IgD-negative memory B cell (primary cell): ENCODE measurements around the gene TMEM163. TPM values are rescaled to one million over a fixed set of nuclear protein-coding genes. Genes with fewer than 3 reads are reported as not detected.
"Not testable (repeated sequence)": the region's sequence is repeated elsewhere in the genome, so short reads cannot be mapped to it uniquely, and the experiment has no call there.

Experiments
- H3K27ac Mint-ChIP-seq, 3 donors: one replicate each; pipeline ENCODE4 v1.8.0; 2020 to 2022; ENCODE audit warnings: mild to moderate bottlenecking in 3 of 3, mixed read lengths in 3 of 3, moderate library complexity in 1 of 3
- H3K27me3 Mint-ChIP-seq: one replicate; pipeline ENCODE4 v1.8.0; 2021; ENCODE audit warnings: mixed read lengths
- H3K36me3 Mint-ChIP-seq: one replicate; pipeline ENCODE4 v1.8.0; 2020; ENCODE audit warnings: mild to moderate bottlenecking, mixed read lengths
- H3K4me1 Mint-ChIP-seq, 3 donors: one replicate each; pipeline ENCODE4 v1.8.0; 2020 to 2022; ENCODE audit warnings: mixed read lengths in 3 of 3, mild to moderate bottlenecking in 1 of 3
- H3K4me3 Mint-ChIP-seq, 4 donors: one replicate each; pipeline ENCODE4 v1.8.0; 2020 to 2022; ENCODE audit warnings: mild to moderate bottlenecking in 4 of 4, mixed read lengths in 4 of 4, moderate library complexity in 3 of 4
- H3K9me3 Mint-ChIP-seq, 3 donors: one replicate each; pipeline ENCODE4 v1.8.0; 2020 to 2021; ENCODE audit warnings: mixed read lengths in 3 of 3, mild to moderate bottlenecking in 1 of 3
- polyA plus RNA-seq: library from polyadenylated mRNA; unstranded; fragments of 300-500 nt; fragmentation: Illumina TruSeq; gene quantifications from one replicate; pipeline ENCODE4 v1.2.3, GENCODE V29; 2021

Gene TMEM163
- polyA plus RNA-seq, 1 donor from 2014 or later, result 1.2 TPM

- H3K4me3 Mint-ChIP-seq, result no peak overlapping the region
- peaks cover 2% of the 10 kb centered on the region for H3K27me3 Mint-ChIP-seq
- H3K27ac Mint-ChIP-seq, result no peak overlapping the region
- H3K36me3 Mint-ChIP-seq, result peaks cover 6% of the 10 kb centered on the region
- H3K9me3 Mint-ChIP-seq, result peaks cover 0 to 1% (median 0%) of the 10 kb centered on the region in 3 donors
- H3K4me1 Mint-ChIP-seq, result peaks cover 4 to 18% (median 12%) of the 10 kb centered on the region in 3 donors
These were observed 75.9 kb downstream of the TMEM163 start for GRCh38 chr2:134642938-134643337.

DNA sequence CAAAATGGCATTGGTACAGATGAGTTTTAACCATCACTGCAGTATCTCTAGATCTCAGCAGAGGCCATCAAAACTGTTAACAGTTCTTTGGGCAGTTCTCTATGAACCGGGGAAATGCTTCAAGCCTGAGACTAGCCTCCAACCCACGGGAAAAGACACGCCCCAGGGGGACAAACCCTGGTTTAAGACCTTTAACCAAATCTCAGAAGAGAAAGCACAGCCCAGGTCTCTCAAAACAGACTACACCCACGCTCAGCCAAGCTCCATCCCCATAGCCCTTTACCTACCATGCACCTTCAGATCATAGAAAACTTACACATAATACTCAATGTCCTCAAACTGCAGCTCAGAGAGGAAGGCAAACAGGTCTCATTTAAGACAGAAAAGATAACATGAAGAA, 78.3 kb downstream of the TMEM163 start:
- no peak overlapping the region for H3K4me3 Mint-ChIP-seq
- H3K4me1 Mint-ChIP-seq, result peaks cover 4 to 18% (median 12%) of the 10 kb centered on the region in 3 donors
- H3K27ac Mint-ChIP-seq, result peak overlapping the region in 1 of 3 donors; percentile 30
- peaks cover 2% of the 10 kb centered on the region for H3K27me3 Mint-ChIP-seq
- H3K36me3 Mint-ChIP-seq, result peaks cover 6% of the 10 kb centered on the region
- peaks cover 0 to 2% (median 0%) of the 10 kb centered on the region in 3 donors for H3K9me3 Mint-ChIP-seq

DNA sequence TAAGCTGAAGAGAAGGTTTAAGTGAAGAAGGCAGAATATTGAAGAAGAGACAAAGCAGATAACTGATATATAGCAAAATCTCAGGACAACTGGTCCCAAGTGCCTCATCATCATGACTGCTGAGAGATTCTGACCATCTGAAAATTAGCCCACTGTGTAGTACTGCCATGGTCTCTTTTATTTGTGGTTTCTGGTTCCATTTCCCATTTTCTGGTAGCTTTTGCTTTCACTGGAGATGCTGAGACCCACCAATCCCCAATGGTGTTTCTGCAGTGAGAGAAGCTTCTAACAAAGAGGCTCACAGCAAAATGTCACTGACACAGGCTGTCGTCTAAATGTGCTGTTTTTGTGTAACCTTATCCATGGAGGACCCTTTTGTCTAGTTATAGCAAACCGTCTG, 79.5 kb downstream of the TMEM163 start:
- Mint-ChIP-seq H3K27me3 (peaks cover 2% of the 10 kb centered on the region), H3K4me1 (peaks cover 4 to 21% (median 12%) of the 10 kb centered on the region in 3 donors), H3K27ac (no peak overlapping the region), H3K4me3 (peak overlapping the region in 1 of 4 donors; percentile 69), H3K36me3 (peaks cover 6% of the 10 kb centered on the region), H3K9me3 (peaks cover 0 to 3% (median 0%) of the 10 kb centered on the region in 3 donors)

- peaks cover 2% of the 10 kb centered on the region for H3K27me3 Mint-ChIP-seq
- peaks cover 0 to 3% (median 0%) of the 10 kb centered on the region in 3 donors for H3K9me3 Mint-ChIP-seq
- H3K27ac Mint-ChIP-seq, result no peak overlapping the region
- peaks cover 4 to 22% (median 11%) of the 10 kb centered on the region in 3 donors for H3K4me1 Mint-ChIP-seq
- no peak overlapping the region for H3K4me3 Mint-ChIP-seq
- peaks cover 3% of the 10 kb centered on the region for H3K36me3 Mint-ChIP-seq
These were observed 82.1 kb downstream of the TMEM163 start for GRCh38 chr2:134636714-134637113.

GRCh38 chr2:134634054-134634753, 84.6 kb downstream of the TMEM163 start:
- no peaks in the 10 kb centered on the region for H3K27me3 Mint-ChIP-seq
- H3K36me3 Mint-ChIP-seq, result peaks cover 3% of the 10 kb centered on the region
- peaks cover 0 to 2% (median 0%) of the 10 kb centered on the region in 3 donors for H3K9me3 Mint-ChIP-seq
- H3K27ac Mint-ChIP-seq, result no peak overlapping the region
- H3K4me1 Mint-ChIP-seq, result peaks cover 0 to 12% (median under 1%) of the 10 kb centered on the region in 3 donors
- H3K4me3 Mint-ChIP-seq, result no peak overlapping the region

- peaks cover 0 to 3% (median 3%) of the 10 kb centered on the region in 3 donors for H3K9me3 Mint-ChIP-seq
- H3K4me3 Mint-ChIP-seq, result no peak overlapping the region
- no peaks in the 10 kb centered on the region for H3K36me3 Mint-ChIP-seq
- H3K27ac Mint-ChIP-seq, result peak overlapping the region in 1 of 3 donors; percentile 54
- H3K27me3 Mint-ChIP-seq, result no peaks in the 10 kb centered on the region
- H3K4me1 Mint-ChIP-seq, result peaks cover 0 to 5% (median 0%) of the 10 kb centered on the region in 3 donors
These were observed 88.2 kb downstream of the TMEM163 start for GRCh38 chr2:134630504-134631159.

DNA sequence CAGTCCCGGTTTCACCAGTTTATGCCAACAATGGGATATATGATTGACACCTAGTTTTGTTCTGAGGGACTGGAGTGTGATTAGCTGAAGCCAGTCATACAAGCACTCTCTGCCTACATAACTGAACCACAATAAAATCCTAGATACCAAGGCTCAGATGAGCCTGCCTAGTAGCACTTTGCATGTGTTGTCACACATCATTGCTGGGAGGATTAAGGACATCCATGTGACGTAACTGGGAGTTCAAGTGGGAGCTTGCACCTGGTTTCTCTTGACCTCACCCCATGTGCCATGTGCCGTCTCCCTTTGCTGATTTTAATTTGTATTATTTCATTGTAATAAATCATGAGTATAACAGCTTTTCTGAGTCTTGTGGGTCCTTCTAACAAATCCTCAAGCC, 90.3 kb downstream of the TMEM163 start:
- H3K9me3 Mint-ChIP-seq, result peaks cover 0 to 3% (median 3%) of the 10 kb centered on the region in 3 donors
- no peaks in the 10 kb centered on the region for H3K27me3 Mint-ChIP-seq

GRCh38 chr2:134626781-134627180, 92.0 kb downstream of the TMEM163 start:
- Mint-ChIP-seq H3K27ac (no peak overlapping the region), H3K27me3 (peaks cover 2% of the 10 kb centered on the region), H3K9me3 (peaks cover 0 to 3% (median 3%) of the 10 kb centered on the region in 3 donors), H3K4me1 (peaks cover 13 to 16% (median 15%) of the 10 kb centered on the region in 3 donors), H3K4me3 (no peak overlapping the region), H3K36me3 (peaks cover 2% of the 10 kb centered on the region)

More for the DNA sequence above, 90.3 kb downstream of the TMEM163 start:
- H3K36me3 Mint-ChIP-seq, result no peaks in the 10 kb centered on the region
- peaks cover 7% of the 10 kb centered on the region in 3 donors for H3K4me1 Mint-ChIP-seq
- H3K27ac Mint-ChIP-seq, result no peak overlapping the region
- no peak overlapping the region for H3K4me3 Mint-ChIP-seq

GRCh38 chr2:134625311-134625710, 93.5 kb downstream of the TMEM163 start:
- H3K4me1 Mint-ChIP-seq, result peaks cover 13 to 17% (median 15%) of the 10 kb centered on the region in 3 donors
- peaks cover 0 to 3% (median 3%) of the 10 kb centered on the region in 3 donors for H3K9me3 Mint-ChIP-seq
- no peak overlapping the region for H3K27ac Mint-ChIP-seq
- H3K36me3 Mint-ChIP-seq, result peaks cover 2% of the 10 kb centered on the region
- peaks cover 2% of the 10 kb centered on the region for H3K27me3 Mint-ChIP-seq
- no peak overlapping the region for H3K4me3 Mint-ChIP-seq

- peaks cover 13 to 17% (median 15%) of the 10 kb centered on the region in 3 donors for H3K4me1 Mint-ChIP-seq
- H3K4me3 Mint-ChIP-seq, result peak overlapping the region in 3 of 4 donors; percentile 57 to 89 (median 62)
- peaks cover 2% of the 10 kb centered on the region for H3K27me3 Mint-ChIP-seq
- H3K9me3 Mint-ChIP-seq, result peaks cover 5 to 11% (median 9%) of the 10 kb centered on the region in 3 donors
- peak overlapping the region in 1 of 3 donors; percentile 2 for H3K27ac Mint-ChIP-seq
- peaks cover 2% of the 10 kb centered on the region for H3K36me3 Mint-ChIP-seq
These were observed 95.0 kb downstream of the TMEM163 start for GRCh38 chr2:134623796-134624195.

DNA sequence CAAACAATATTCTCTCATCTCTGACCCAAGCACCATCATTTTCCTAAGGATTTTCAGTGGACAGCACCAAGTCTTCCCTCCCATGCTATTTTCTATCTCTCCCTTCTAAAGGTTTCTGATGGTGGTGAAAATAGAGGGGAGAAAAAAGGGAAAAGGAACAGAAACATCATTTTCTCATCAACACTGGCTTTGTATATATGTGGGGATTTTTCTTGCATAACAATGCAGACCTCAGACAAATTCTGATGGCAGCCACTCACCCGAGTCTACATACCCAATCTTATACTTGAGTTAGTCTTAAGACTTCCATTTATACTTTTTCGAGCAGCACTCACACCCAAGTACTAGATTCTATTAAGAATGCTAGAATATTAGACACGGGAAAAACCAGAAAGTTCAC, 95.8 kb downstream of the TMEM163 start:
- Mint-ChIP-seq H3K36me3 (peaks cover 2% of the 10 kb centered on the region), H3K9me3 (peaks cover 6 to 11% (median 9%) of the 10 kb centered on the region in 3 donors), H3K27ac (no peak overlapping the region), H3K27me3 (peaks cover 2% of the 10 kb centered on the region), H3K4me3 (peak overlapping the region; percentile 55 to 89 (median 60)), H3K4me1 (peaks cover 13 to 17% (median 15%) of the 10 kb centered on the region in 3 donors)

DNA sequence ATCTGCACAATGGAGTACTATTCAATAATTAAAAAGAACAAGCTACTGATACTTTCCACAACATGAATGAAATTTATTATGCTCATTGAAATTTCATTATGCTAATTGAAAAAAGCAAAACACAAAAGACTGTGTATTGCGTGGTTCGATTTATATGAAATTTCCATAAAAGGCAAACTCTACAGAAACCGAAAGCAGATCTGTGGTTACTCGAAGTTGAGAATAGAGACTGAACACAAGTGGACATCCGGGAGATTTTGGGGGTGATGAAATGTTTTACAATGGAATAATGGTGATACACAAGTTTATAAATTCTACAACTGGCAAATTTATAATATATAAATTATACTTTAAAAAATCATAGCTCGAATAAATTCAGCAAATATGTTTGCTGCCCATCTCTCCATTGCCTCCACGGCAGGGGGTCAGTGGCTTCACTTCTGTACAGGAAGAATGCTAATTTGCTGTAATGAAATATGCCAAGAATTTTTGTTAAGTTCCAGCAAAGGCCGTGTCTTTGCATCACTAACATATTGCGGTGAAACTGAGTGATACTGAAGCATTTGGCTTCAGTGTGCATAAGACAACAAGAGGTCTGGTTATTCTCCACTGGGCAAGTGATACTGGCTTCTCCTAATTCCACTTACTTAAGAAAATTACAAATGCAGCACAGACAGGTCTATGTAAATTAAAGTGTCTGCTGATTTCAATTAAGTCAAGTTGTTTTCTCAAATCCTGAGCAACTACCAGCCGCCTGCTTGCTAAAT, 96.7 kb downstream of the TMEM163 start:
- H3K4me3 Mint-ChIP-seq, result peak overlapping the region; percentile 55 to 90 (median 70)
- peaks cover 2% of the 10 kb centered on the region for H3K36me3 Mint-ChIP-seq
- H3K4me1 Mint-ChIP-seq, result peaks cover 13 to 17% (median 15%) of the 10 kb centered on the region in 3 donors
- H3K27me3 Mint-ChIP-seq, result peaks cover 2% of the 10 kb centered on the region
- H3K27ac Mint-ChIP-seq, result no peak overlapping the region
- H3K9me3 Mint-ChIP-seq, result peaks cover 8 to 11% (median 9%) of the 10 kb centered on the region in 3 donors

DNA sequence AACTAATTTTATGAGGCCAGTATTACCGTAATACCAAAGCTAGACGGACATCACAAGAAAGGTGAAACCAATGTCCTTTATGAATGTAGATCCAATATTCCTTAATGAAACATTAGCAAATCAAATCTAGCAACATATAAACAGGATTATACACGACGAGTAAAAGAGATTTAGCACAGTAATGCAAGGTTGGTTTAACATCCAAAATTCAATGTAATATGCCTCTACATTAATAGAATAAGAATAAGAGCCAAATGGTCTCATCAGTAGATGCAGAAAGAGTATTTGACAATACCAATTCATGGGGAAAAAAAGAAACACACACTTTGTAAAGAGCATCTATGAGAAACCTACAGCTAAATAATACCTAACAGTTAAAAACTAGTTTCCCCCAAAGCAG, 99.5 kb downstream of the TMEM163 start:
- peaks cover 2% of the 10 kb centered on the region for H3K36me3 Mint-ChIP-seq
- no peak overlapping the region for H3K27ac Mint-ChIP-seq
- H3K4me3 Mint-ChIP-seq, result peak overlapping the region in 1 of 4 donors; percentile 38
- peaks cover 15 to 17% (median 16%) of the 10 kb centered on the region in 3 donors for H3K4me1 Mint-ChIP-seq
- peaks cover 7 to 8% (median 8%) of the 10 kb centered on the region in 3 donors for H3K9me3 Mint-ChIP-seq
- peaks cover 2% of the 10 kb centered on the region for H3K27me3 Mint-ChIP-seq

GRCh38 chr2:134615480-134615879, 103.3 kb downstream of the TMEM163 start:
- H3K36me3 Mint-ChIP-seq, H3K4me1 Mint-ChIP-seq, H3K4me3 Mint-ChIP-seq, H3K27me3 Mint-ChIP-seq: not testable (repeated sequence)
- Mint-ChIP-seq H3K9me3 (peaks cover 8 to 32% (median 16%) of the 10 kb centered on the region in 3 donors), H3K27ac (peak overlapping the region in 1 of 3 donors; percentile 20)
